ENCODE measurements around the gene CNTNAP2.

- TF ChIP-seq, protein P1, sequence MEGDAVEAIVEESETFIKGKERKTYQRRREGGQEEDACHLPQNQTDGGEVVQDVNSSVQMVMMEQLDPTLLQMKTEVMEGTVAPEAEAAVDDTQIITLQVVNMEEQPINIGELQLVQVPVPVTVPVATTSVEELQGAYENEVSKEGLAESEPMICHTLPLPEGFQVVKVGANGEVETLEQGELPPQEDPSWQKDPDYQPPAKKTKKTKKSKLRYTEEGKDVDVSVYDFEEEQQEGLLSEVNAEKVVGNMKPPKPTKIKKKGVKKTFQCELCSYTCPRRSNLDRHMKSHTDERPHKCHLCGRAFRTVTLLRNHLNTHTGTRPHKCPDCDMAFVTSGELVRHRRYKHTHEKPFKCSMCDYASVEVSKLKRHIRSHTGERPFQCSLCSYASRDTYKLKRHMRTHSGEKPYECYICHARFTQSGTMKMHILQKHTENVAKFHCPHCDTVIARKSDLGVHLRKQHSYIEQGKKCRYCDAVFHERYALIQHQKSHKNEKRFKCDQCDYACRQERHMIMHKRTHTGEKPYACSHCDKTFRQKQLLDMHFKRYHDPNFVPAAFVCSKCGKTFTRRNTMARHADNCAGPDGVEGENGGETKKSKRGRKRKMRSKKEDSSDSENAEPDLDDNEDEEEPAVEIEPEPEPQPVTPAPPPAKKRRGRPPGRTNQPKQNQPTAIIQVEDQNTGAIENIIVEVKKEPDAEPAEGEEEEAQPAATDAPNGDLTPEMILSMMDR (conservative IDR thresholded peaks at IDR 0.05; ENCODE audit: low read depth, low read length), result no peak
- TF ChIP-seq EZH2 (IDR thresholded peaks at IDR 0.05; ENCODE audit: borderline replicate concordance, low read depth, low read length, poor library complexity, severe bottlenecking), result no peak
Measured at GRCh38 chr7:146319629-146320028, 203.0 kb downstream of the CNTNAP2 start.
